Neural cell (in vitro differentiated cells): ENCODE results near the gene GTF2F1. TPM values are rescaled to one million over a fixed set of nuclear protein-coding genes. Genes with fewer than 3 reads are reported as not detected.
A peak's percentile ranks its signal among the peaks of the same experiment; 100 is the strongest.

Experiments used
- H2AFZ ChIP-seq: fragments of 200-600, 300-800 bp; sonication (generic), shearing (Covaris generic); 2 replicates; pipeline ENCODE4 v1.6.0; 2014; ENCODE audit warnings: low read depth, mild to moderate bottlenecking, antibody characterized with exemption, low read length, moderate library complexity
- H3F3A ChIP-seq: fragments of 200-600 bp; shearing (Covaris generic); 2 replicates; pipeline ENCODE4 v1.6.1; 2016; ENCODE audit warnings: mild to moderate bottlenecking, moderate library complexity, mixed read lengths, antibody characterized with exemption, low read length; ENCODE audit not compliant: insufficient read depth, poor library complexity, severe bottlenecking
- H3K27ac ChIP-seq: fragments of 200-600, 300-800 bp; sonication (generic), shearing (Covaris generic); 2 replicates; pipeline ENCODE4 v1.5.1; 2014; ENCODE audit warnings: mild to moderate bottlenecking, low read length, moderate library complexity
- H3K27me3 ChIP-seq: fragments of 300-800, 200-600 bp; sonication (generic), shearing (Covaris generic); 2 replicates; pipeline ENCODE4 v1.6.0; 2014; ENCODE audit warnings: mild to moderate bottlenecking, low read depth, low read length, moderate library complexity; ENCODE audit not compliant: insufficient read depth
- H3K36me3 ChIP-seq: fragments of 300-800, 200-600 bp; sonication (generic), shearing (Covaris generic); 2 replicates; pipeline ENCODE4 v1.5.1; 2014; ENCODE audit warnings: mild to moderate bottlenecking, antibody characterized with exemption, low read length, moderate library complexity; ENCODE audit not compliant: insufficient read depth
- H3K4me2 ChIP-seq: fragments of 300-800, 200-600 bp; sonication (generic), shearing (Covaris generic); 2 replicates; pipeline ENCODE4 v1.6.0; 2014; ENCODE audit warnings: mild to moderate bottlenecking, low read length
- H3K4me3 ChIP-seq: fragments of 300-800, 200-600 bp; sonication (generic), shearing (Covaris generic); 2 replicates; pipeline ENCODE4 v1.5.1; 2014; ENCODE audit warnings: mild to moderate bottlenecking, low read length, moderate library complexity
- H3K79me2 ChIP-seq: fragments of 200-600 bp; shearing (Covaris generic); replicated peaks from 2 replicates; pipeline ENCODE4 v1.6.0; 2014; ENCODE audit warnings: mild to moderate bottlenecking, low read length, moderate library complexity; ENCODE audit not compliant: insufficient read depth
- H3K9ac ChIP-seq: fragments of 300-800, 200-600 bp; sonication (generic), shearing (Covaris generic); 2 replicates; pipeline ENCODE4 v1.6.1; 2016; ENCODE audit warnings: mild to moderate bottlenecking, low read length, mixed read lengths
- H3K9me2 ChIP-seq: fragments of 200-600 bp; shearing (Covaris generic); 2 replicates; pipeline ENCODE4 v1.6.1; 2016; ENCODE audit warnings: mild to moderate bottlenecking, low read length, mixed read lengths; ENCODE audit not compliant: insufficient read depth
- H3K9me3 ChIP-seq: fragments of 200-600, 300-800 bp; sonication (generic), shearing (Covaris generic); 2 replicates; pipeline ENCODE4 v1.6.1; 2016; ENCODE audit warnings: mild to moderate bottlenecking, mixed run types, low read length, moderate library complexity, mixed read lengths
- H4K20me1 ChIP-seq: fragments of 200-600 bp; shearing (Covaris generic); 2 replicates; pipeline ENCODE4 v1.6.1; 2016; ENCODE audit warnings: mild to moderate bottlenecking, mixed run types; ENCODE audit not compliant: insufficient read depth
- EP300 ChIP-seq: fragments of 450-650 bp; conservative IDR thresholded peaks from 2 replicates; pipeline ENCODE4 v1.6.1; 2014; ENCODE audit warnings: antibody characterized with exemption, mild to moderate bottlenecking, moderate library complexity; ENCODE audit not compliant: poor library complexity, severe bottlenecking
- EZH2 ChIP-seq: fragments of 200-600, 300-800 bp; shearing (Covaris generic), sonication (generic); IDR thresholded peaks from 2 replicates; pipeline ENCODE4 v1.6.1; 2014; ENCODE audit warnings: antibody characterized with exemption, low read length, borderline replicate concordance, mild to moderate bottlenecking; ENCODE audit not compliant: insufficient read depth, poor library complexity, severe bottlenecking
- MXI1 ChIP-seq: fragments of 450-650 bp; conservative IDR thresholded peaks from 2 replicates; pipeline ENCODE4 v1.6.1; 2014; ENCODE audit warnings: antibody characterized with exemption, mild to moderate bottlenecking; ENCODE audit not compliant: poor library complexity, severe bottlenecking
- POLR2AphosphoS5 ChIP-seq: IDR thresholded peaks from 2 replicates; pipeline ENCODE4 v1.6.1; 2012
- RAD21 ChIP-seq: fragments of 450-650 bp; conservative IDR thresholded peaks from 2 replicates; pipeline ENCODE4 v1.6.1; 2014; ENCODE audit warnings: antibody characterized with exemption, mild to moderate bottlenecking, moderate library complexity
- SMC3 ChIP-seq: fragments of 450-650 bp; conservative IDR thresholded peaks from 2 replicates; pipeline ENCODE4 v1.6.1; 2014; ENCODE audit warnings: antibody characterized with exemption, mild to moderate bottlenecking, moderate library complexity; ENCODE audit not compliant: poor library complexity
- TAF1 ChIP-seq: IDR thresholded peaks from 2 replicates; pipeline ENCODE4 v1.6.1; 2012; ENCODE audit warnings: low read depth
- polyA minus RNA-seq: library from RNA; depleted of rRNA, polyadenylated mRNA; stranded (reverse); fragments of >200 nt; gene quantifications from 2 replicates; pipeline ENCODE4 v1.2.3, GENCODE V29; 2014
- polyA plus RNA-seq: library from polyadenylated mRNA; depleted of rRNA; stranded (reverse); fragments of >200 nt; gene quantifications from 2 replicates; pipeline ENCODE4 v1.2.3, GENCODE V29; 2014
- TF ChIP-seq, protein P1 (sequence below): fragments of 450-650 bp; IDR thresholded peaks from 2 replicates; pipeline ENCODE4 v1.5.1; 2014; ENCODE audit warnings: antibody characterized with exemption, mild to moderate bottlenecking, moderate library complexity; ENCODE audit not compliant: poor library complexity, severe bottlenecking
- TF ChIP-seq, protein P2 (sequence below): IDR thresholded peaks from 2 replicates; pipeline ENCODE4 v1.6.1; 2012; ENCODE audit warnings: borderline replicate concordance

GTF2F1 gene, protein sequence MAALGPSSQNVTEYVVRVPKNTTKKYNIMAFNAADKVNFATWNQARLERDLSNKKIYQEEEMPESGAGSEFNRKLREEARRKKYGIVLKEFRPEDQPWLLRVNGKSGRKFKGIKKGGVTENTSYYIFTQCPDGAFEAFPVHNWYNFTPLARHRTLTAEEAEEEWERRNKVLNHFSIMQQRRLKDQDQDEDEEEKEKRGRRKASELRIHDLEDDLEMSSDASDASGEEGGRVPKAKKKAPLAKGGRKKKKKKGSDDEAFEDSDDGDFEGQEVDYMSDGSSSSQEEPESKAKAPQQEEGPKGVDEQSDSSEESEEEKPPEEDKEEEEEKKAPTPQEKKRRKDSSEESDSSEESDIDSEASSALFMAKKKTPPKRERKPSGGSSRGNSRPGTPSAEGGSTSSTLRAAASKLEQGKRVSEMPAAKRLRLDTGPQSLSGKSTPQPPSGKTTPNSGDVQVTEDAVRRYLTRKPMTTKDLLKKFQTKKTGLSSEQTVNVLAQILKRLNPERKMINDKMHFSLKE
- 53.9 and 69.2 TPM in 2 replicates for polyA plus RNA-seq
- 55.9 and 57.5 TPM in 2 replicates for polyA minus RNA-seq

DNA sequence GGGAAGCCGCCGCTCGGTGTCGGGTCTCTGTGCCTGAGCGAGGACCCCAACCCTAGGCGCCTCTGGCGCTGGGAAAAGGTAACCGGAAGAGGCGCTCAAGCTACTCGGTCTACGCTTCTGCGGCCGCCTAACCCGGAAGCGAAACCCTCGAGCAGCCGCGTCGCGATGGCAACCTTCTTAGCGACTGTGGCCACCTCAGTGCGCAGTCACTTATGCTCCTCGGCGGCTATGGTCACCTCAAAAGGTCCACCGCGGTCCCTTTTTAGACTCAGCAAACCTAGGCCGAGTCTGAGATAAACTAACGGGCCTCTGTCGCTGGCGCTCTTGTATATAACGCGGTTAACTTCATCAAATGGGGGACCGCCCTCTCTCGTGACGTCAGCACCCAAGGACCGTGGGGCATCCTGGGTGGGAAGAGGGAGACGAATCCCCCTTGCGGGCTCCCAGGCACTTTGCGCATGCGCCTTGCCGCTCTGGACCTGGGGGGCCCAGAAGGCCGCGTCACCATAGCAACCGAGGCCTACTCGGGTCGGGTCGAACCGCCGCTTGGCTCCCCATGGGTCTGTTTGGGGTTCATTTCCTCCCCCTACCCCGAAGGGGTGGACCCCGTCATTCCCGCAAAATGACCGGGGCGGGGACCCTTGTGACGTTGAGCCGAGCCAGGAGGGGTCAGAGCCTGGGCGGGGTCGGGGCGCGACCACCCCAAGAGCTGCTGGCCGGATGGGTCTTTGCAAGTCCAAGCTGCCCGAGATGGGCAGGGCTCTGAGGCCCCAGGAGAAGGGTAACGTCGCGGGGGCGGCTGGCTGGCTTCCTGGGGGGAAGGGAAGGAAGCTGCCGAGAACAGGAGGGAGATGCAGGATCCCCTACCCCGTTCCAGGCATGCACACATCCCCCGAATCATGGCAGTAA is at the start of gene GTF2F1:
Gene GTF2F1, minus strand, starts transcription at position 91 of the 909 bp plus-strand sequence. CDS start 169 bp downstream, outside the sequence.
- Histone ChIP-seq H4K20me1 (no peaks in the 10 kb centered on the region), H2AFZ (peak within 1 kb of the TSS; percentile 81), H3F3A (no peaks in the 10 kb centered on the region), H3K79me2 (peaks cover 20% of the 10 kb centered on the region), H3K4me3 (peak within 1 kb of the TSS; percentile 77), H3K27ac (peak within 1 kb of the TSS; percentile 99), H3K4me2 (peak within 1 kb of the TSS; percentile 77), H3K9me3 (no peaks in the 10 kb centered on the region), H3K9me2 (no peaks in the 10 kb centered on the region), H3K9ac (peak within 1 kb of the TSS; percentile 97), H3K27me3 (no peaks in the 10 kb centered on the region), H3K36me3 (peaks cover 3% of the 10 kb centered on the region)
- TF ChIP-seq EP300, result peak; percentile 75
- TF ChIP-seq, protein P1, sequence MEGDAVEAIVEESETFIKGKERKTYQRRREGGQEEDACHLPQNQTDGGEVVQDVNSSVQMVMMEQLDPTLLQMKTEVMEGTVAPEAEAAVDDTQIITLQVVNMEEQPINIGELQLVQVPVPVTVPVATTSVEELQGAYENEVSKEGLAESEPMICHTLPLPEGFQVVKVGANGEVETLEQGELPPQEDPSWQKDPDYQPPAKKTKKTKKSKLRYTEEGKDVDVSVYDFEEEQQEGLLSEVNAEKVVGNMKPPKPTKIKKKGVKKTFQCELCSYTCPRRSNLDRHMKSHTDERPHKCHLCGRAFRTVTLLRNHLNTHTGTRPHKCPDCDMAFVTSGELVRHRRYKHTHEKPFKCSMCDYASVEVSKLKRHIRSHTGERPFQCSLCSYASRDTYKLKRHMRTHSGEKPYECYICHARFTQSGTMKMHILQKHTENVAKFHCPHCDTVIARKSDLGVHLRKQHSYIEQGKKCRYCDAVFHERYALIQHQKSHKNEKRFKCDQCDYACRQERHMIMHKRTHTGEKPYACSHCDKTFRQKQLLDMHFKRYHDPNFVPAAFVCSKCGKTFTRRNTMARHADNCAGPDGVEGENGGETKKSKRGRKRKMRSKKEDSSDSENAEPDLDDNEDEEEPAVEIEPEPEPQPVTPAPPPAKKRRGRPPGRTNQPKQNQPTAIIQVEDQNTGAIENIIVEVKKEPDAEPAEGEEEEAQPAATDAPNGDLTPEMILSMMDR, result peak; percentile 51
- no peak for TF ChIP-seq EZH2
- TF ChIP-seq RAD21, result peak; percentile 50
- TF ChIP-seq POLR2AphosphoS5, result peak; percentile 90
- TF ChIP-seq TAF1, result peak; percentile 68
- TF ChIP-seq SMC3, result peak; percentile 60
- TF ChIP-seq MXI1, result peak; percentile 84
- TF ChIP-seq, protein P2, sequence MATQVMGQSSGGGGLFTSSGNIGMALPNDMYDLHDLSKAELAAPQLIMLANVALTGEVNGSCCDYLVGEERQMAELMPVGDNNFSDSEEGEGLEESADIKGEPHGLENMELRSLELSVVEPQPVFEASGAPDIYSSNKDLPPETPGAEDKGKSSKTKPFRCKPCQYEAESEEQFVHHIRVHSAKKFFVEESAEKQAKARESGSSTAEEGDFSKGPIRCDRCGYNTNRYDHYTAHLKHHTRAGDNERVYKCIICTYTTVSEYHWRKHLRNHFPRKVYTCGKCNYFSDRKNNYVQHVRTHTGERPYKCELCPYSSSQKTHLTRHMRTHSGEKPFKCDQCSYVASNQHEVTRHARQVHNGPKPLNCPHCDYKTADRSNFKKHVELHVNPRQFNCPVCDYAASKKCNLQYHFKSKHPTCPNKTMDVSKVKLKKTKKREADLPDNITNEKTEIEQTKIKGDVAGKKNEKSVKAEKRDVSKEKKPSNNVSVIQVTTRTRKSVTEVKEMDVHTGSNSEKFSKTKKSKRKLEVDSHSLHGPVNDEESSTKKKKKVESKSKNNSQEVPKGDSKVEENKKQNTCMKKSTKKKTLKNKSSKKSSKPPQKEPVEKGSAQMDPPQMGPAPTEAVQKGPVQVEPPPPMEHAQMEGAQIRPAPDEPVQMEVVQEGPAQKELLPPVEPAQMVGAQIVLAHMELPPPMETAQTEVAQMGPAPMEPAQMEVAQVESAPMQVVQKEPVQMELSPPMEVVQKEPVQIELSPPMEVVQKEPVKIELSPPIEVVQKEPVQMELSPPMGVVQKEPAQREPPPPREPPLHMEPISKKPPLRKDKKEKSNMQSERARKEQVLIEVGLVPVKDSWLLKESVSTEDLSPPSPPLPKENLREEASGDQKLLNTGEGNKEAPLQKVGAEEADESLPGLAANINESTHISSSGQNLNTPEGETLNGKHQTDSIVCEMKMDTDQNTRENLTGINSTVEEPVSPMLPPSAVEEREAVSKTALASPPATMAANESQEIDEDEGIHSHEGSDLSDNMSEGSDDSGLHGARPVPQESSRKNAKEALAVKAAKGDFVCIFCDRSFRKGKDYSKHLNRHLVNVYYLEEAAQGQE, result peak; percentile 83

DNA sequence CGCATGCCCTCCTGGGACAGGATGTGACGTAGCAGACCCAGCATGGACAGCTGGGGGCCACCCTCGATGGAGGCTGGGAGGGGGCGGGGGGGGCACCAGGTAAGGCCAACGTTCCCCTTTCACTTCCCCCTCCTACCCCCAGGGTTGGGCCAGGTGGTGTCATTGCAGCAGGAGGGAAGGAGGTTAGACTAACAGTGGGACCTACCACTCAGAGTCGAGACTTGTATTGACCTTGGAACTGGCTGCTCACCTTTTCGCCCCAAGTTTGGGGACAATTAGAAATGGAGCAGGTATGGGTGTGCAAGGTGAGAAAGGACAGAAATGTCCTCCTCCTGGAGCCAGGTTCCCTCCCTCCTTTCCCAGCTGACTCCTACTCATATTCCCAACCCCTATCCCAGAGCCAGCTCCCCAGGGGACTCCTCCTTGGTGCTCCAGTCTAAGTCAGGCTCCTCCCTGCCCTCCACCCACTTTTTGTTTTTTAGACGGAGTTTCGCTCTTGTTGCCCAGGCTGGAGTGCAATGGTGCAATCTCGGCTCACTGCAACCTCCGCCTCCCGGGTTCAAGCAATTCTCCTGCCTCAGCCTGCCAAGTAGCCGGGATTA is 49.2 kb upstream of the GTF2F1 start:
- Histone ChIP-seq H3K36me3 (no peaks in the 10 kb centered on the region), H3K9me3 (no peaks in the 10 kb centered on the region), H3F3A (no peaks in the 10 kb centered on the region), H3K27me3 (no peaks in the 10 kb centered on the region), H3K79me2 (no peaks in the 10 kb centered on the region), H2AFZ (no peak overlapping the region), H4K20me1 (no peaks in the 10 kb centered on the region), H3K4me2 (no peak overlapping the region), H3K27ac (no peak overlapping the region), H3K9me2 (no peaks in the 10 kb centered on the region), H3K4me3 (no peak overlapping the region), H3K9ac (no peak overlapping the region)
- TF ChIP-seq, protein P2, result no peak
- TF ChIP-seq RAD21, result no peak
- no peak for TF ChIP-seq POLR2AphosphoS5
